ENCODE results near the gene HEATR5B. TPM values are rescaled to one million over a fixed set of nuclear protein-coding genes. Genes with fewer than 3 reads are reported as not detected.
A peak's percentile ranks its signal among the peaks of the same experiment; 100 is the strongest.
"Not testable (repeated sequence)": the region's sequence is repeated elsewhere in the genome, so short reads cannot be mapped to it uniquely, and the experiment has no call there.

HEATR5B gene
- total RNA-seq, 1 donor from 2014 or later: 29.7 TPM

DNA sequence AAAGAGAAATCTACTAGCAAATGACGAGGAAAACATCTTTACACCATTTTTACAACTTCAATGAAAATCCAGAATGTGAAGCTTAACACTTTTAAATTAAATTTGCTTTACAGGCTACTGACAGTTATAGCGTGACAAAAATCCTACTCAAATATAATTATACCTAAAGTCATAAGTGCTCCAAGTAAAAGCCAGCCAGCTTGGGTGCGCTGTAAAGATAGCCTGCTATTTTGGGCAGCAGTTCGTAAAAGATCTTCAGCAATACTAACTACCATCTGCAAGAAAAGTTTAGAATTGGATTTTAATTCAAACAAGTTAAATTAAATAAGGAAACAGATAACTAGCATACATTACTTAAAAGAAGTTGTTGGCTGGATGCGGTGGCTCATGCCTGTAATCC is 22.4 kb downstream of the HEATR5B start:
- no peak for DNase-seq (ENCODE audit: low spot score)

DNA sequence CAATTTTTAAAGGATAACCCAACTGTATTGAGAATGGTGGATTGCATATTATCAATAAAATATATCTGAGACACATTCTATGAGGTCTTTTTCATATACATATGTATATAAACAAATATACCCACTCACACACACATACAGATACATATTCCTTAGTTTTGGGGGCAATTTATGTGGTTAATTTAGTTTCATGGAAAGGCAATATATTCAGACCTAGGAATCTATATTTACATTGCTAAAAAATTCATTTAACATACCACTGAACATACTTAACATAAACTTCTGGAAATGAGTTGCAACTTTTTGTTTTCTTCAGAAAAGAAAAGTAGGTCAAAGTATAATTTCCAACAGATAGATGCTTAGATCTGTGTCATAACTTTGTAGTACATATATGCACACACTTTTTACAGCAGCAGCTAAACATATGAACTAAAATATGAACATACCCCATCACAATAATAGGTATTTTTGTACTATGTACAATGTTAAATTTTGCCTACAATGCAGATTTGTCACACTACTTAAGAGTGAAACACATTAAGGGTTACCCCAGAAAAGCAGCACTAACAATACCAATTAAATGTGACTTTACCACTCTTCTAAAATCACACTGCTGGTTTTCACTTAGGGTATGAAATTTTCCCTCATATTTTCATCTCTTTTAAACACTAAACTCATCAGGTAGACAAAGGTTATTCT is 23.0 kb downstream of the HEATR5B start:
- no peak for DNase-seq (ENCODE audit: low spot score)

DNA sequence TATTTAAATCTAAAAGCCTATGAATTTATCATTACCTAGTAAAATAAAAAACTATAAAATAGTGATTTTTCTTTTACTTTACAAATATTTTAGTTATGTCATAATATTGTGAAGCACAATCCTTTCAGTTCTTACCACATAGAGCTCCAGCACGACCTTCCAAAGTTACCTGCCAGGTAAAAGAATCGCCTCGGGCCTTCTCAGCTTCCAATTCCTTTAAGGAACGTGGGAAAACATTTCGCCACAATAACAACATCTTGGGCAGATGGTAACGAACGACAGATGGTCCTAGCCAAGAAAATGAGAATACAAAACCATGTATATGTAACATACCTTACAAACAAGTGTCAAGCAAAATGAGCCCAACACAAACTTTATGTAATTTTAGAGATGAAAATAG is 23.7 kb downstream of the HEATR5B start:
- no peak for DNase-seq (ENCODE audit: low spot score)

DNA sequence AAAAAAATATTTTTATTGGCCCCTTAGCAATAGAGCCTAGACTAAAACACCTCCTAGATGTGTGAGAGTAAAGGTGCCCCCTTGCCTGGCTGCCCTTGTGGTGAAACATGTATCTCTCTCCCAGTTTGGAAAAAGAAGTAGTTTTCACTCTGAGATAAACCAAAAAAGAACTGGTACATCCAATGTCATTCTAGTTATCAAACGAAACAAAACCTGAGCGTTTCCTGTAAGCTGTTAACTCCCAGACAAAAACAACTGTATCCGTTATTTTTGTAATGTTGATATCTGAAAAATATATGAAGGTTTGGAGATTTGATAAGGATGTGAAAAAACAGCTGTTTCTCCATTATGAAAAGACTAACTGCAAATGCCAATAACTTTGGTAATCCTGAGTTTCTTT is 24.3 kb downstream of the HEATR5B start:
- DNase-seq (ENCODE audit: low spot score): no peak

DNA sequence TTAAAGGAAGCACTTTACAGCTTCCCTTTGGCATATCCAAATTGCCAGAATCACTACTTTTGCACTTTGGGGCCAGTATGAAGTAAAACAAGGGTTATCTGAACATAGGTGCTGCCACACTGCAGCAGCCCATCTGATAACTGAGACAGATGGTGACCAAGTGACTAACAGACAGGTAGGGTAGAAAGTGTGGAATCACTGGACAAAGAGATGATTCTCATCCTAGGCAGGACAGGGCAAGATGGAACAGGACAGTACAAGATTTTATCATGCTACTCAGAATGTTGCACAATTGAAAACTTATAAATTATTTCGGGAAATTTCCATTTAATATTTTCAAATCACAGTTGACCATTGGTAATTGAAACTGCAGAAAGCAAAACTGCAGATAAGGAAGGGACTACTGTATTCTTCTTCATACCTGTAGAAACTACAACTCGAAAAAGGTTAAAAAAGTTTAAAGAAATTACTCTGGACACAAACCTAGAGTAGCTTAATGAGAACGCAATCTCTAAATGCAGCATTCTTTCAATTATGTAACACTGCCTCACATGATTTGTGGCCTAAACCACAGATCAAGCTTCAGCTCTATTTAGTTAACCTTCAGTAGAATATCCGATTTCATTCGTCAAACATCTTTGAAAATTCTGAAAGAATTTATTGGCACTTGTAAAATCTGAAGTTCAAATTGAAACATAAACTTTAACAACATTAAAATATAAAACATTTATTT is 31.4 kb downstream of the HEATR5B start:
- DNase-seq (ENCODE audit: low spot score): no peak

DNA sequence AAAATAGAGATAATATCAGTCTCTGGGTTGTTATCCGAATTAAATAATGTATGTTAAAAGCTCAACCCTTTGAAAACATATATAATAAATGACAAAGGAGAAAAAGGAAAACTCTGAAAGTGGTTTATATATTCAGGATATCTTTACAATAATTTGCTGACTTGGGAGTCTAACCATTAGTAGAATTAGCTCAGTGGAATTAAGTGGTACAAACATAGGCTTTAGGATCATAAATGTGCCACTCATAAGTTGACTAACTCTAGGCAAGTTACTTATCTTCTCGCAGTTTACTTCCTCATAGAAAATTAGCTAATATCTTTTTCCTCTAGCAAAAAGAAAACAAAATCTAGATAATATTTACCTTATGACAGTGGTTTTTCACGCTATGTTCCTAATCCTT is 44.6 kb downstream of the HEATR5B start:
- no peak for DNase-seq (ENCODE audit: low spot score)

DNA sequence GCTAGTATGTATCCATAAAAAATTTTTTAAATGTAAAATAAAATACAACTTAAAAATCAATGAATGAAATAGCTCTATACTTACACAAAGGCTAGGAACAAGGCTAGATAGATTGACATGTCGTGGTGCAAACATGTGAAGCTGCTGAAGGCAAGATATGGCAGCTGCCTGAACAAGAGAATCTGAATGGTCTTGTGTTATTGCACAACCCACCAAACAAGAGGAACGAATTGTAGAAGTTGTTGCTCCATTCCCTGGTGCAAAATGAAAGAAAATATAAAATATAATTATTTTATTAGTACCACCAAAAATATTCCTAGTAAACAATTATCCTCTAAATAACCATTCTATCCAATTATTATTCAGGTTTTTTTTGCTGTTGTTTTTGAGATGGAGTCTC is 46.4 kb downstream of the HEATR5B start:
- DNase-seq (ENCODE audit: low spot score): no peak

DNA sequence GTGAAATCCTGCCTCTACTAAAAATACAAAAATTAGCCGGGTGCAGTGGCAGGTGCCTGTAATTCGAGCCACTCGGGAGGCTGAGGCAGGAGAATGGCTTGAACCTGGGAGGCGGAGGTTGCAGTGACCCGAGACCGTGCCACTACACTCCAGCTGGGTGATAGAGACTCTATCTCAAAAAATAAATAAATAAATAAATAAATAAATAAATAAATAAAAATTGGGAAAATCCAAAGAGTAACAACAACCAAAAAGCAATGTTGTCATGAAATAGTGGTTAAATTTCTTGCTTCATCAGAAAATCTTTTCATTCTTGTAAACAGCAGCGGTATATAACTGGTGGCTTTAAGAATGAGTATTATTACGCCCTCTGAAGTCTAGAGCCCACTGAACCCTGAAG is 54.4 kb downstream of the HEATR5B start:
- no peak for DNase-seq (ENCODE audit: low spot score)

DNA sequence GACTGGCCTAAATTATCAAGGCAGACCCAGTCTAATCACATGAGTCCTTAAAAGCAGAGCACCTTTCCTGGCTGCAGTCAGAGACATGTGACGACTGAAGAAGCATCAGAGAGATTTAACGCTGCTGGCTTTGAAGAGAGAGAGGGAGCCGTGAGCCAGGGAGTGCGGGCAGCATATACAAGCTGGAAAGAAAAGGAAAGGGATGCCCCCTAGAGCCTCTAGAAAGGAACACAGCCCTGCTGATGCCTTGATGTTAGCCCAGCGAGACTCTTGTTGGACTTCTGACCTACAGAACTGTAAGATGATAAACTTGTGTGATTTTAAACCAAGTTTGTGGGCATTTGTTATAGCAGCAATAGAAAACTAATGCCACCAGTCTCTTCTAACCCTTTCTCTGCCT is 58.1 kb downstream of the HEATR5B start:
- DNase-seq (ENCODE audit: low spot score): no peak

DNA sequence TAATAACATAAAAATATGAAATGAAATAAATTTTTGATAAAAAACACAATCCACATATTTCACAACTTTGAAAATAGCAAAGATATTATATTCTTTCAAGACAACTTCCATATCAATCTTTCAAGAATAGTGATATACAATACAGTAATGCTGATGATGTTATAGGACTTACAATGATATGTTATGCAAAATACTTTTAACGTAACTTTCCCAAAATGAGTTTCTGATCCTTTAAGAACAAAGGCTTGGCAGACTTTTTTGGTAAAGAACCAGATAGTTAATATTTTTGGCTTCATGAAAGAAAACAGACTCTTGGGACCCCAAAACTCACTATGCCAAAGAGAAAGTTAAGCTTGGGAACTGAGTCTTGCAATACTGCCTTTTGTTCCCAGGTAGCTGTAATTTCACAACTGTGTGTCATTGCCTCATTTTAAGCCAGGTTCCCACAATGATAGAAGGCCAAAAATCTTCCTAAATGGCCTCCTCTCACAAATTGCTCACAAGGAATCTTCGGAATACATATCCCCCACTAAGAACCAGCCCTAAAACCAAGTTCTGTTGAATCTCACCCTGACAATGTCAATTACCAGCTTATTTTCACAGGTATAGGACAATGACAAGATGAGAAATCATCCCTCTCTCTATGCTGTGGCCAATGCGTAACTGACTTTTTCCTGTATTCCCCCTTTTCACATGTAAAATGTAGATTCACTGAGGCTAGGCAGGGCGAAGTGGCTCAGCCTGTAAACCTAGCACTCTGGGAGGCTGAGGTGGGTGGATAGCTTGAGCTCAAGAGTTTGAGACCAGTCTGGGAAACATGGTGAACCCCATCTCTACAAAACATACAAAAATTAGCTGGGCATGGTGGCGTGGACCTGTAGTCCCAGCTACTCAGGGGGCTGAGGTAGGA is 63.0 kb downstream of the HEATR5B start:
- DNase-seq (ENCODE audit: low spot score): no peak

DNA sequence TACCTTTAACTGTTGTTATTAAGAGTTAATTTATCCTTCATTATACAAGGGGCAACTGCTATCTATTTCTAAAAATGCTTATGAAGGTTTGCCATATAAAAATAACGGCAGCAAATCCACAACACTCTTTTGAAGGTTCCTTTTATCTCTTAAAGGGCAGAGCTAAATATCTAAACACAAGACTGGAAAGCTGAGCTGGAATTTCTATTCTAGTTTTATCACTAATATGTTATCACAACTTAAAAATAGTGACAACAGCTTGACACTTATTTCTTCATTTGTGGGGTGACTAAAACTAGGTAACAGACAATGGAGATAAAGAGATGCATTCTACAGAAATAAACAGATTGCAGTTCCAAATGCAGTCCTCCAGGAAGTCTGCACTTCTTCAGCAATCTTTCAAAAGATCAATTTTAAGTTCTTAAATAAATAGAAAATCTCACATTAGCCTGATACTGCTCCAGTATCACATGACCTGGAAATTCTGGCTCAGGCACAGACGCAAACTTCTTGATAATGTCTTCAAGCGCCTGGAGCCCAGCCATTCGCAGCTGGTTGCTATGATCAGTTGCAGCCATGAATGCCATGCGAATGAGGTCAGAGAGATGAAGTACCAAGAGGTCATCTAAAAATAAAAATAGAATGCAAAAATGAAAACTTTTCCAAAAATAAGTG is 63.8 kb downstream of the HEATR5B start:
- peak; percentile 49 for DNase-seq (ENCODE audit: low spot score)

DNA sequence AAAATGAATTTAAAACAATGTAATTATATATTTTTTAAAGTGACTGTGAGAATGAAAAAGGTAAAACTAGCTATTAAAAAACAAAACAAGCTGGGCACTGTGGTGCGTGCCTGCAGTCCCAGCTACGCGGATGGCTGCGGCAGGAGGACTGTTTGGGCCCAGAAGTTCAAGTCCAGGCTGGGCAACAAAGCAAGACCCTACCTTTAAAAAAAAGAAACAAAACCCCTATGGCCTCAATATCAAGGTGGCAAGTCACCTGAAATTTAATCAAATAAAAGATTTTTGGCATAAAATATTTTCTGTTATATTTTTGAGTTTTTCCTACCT is 70.9 kb downstream of the HEATR5B start:
- no peak for DNase-seq (ENCODE audit: low spot score)

DNA sequence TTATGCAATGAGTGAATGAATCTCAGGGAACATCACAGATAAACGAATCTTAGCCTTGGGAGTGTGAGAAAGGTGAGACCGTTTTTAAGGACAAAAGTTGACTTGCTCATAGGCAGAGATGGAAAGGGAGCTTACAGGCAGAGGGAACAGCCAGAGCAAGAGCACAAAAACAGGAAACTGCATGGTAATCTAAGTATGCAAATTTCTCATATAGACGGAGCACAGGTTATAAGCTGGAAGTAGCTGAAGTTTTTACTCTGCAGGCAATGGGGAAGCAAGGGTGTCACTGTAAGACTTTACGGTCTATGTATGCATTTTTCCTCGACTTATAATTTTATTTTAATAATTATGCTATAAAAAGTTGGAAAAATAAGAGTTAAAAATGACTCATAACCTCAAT is 73.0 kb downstream of the HEATR5B start:
- no peak for DNase-seq (ENCODE audit: low spot score)

DNA sequence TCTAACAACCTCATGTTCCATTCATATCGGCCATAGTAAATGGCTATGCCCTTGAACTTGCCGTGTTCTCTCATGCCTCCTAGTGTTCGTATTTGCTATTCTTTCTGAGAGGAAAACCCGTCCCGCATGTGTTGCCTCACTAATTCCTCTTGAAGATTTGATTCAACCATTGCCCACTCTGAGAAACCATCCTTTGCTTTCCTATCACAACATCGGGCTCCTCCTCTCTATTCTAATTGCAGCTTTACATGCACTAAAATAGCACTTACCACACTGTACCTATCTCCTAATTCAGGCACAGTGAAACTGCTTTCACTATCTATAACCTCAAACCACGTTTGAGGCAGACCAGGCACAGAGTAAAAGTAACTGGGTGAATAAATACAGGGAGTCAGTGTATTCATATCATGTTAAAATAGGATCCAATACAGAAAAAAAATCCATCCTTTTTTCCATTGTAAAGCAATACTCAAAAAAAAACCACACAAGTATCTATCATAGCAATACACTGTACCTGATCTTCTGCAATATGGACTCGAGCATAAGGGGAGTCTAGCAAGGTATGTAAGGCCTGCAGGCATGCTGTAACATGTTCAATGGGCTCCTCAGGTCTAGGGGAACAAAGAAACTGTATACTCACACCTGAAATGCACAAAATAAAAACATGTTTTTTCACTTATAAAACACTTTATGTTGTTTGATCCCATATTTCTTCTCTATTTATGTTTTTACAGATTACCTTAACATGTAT is 78.9 kb downstream of the HEATR5B start:
- DNase-seq (ENCODE audit: low spot score): no peak

DNA sequence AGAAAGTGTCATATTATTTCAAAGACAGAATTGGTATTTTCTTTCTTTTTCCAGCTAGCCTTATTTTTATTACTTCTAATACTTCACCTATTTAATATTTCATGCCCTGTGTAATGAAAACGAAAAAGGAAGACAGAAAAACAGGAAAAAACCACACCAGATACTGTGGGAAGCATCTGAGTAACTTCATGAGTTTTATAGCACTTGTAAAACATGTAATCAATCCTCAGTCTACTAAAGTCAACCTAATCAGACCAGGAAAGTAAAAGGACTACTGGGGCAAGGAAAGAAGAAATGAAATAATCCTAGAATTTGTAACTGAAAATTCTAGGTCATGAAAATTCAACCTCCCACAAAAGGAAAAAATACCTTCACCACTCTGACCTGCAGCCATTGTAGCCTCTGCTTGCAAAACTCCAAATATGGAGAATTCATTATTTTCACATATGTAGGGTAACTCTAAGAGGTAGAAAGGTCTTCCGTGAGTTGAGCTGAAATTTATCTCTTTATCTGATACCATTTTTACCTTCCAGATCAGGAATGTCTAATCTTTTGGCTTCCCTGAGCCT is 83.1 kb downstream of the HEATR5B start:
- DNase-seq (ENCODE audit: low spot score): no peak

DNA sequence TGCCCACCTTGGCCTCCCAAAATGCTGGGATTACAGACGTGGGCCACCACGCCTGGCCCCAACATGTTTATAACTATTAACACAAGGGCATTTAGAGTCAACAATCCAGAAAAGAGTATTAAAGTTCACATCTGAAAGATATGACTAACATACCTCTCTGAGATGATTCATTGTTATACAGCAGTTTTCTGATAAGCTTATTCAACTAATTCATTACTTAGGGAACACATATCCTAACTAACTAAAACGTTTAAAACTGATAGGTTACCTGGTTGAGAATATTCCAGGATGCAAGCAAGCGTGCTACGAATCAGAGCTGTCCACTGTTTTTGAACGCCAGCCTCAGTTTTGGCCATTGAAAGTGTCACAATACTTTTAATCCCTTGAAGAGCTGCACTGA is 83.9 kb downstream of the HEATR5B start:
- DNase-seq (ENCODE audit: low spot score): no peak

DNA sequence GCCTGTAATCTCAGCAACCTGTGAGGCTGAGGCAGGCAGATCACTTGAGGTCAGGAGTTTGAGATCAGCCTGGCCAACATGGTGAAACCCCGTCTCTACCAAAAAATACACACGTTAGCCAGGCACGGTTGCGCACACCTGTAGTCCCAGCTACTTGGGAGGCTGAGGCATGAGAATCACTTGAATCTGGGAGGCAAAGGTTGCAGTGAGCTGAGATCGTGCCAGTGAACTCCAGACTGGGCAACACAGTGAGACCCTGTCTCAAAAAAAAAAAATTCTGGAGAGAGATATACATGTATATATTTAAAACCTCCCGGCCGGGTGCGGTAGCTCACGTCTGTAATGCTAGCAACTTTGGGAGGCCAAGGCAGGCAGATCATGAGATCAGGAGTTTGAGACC is 84.8 kb downstream of the HEATR5B start:
- not testable (repeated sequence) for DNase-seq (ENCODE audit: low spot score)

DNA sequence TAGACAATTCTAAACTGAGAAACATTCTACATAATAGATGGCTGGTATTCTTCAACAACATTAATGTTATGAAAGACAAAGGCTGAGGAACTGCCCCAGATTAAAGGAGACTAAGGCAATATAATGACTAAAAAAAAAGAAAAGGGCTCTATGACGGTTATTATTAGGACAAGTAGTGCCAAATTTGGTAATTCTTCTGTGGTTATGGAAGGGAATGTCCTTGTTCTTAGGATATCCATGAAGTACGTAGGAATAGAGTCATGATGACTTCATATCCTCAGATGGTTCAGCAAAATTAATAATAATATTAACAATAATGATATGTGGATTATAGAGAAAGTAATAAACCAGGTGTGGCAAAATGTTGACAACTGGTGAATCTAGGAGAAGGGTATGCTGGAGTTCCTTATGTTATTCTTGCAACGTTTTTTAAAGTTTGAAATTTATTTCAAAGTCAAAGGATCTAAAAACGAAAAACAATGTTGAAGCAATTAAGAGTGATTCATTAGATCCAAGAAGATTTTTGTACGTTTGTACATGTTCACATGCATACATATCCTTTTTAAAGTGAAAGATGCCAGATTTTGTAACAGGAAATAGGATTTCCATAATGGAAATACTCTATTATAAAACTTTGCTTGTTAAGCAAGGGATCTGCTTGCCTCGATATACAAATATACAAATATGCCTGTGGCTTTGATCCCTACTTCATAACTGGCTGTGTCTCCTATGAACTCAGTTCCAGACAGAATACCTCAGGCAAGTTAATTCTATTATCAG is 90.1 kb downstream of the HEATR5B start:
- DNase-seq (ENCODE audit: low spot score): no peak

DNA sequence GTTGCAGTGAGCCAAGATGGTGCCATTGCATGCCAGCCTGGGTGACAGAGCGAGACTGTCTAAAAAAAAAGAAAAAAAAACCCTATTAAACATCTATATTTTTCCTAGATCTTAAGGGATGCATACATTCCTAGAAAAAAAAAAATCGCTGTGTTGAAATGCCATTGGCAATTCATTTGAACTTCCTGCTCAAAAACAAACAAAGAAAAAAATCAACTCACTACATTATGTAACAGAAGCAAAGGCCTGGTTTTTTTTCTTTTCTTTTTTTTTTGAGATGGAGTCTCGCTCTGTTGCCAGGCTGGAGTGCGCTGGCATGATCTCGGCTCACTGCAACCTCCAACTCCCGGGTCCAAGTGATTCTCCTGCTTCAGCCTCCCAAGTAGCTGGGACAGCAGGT is 96.2 kb downstream of the HEATR5B start:
- DNase-seq (ENCODE audit: low spot score): no peak

DNA sequence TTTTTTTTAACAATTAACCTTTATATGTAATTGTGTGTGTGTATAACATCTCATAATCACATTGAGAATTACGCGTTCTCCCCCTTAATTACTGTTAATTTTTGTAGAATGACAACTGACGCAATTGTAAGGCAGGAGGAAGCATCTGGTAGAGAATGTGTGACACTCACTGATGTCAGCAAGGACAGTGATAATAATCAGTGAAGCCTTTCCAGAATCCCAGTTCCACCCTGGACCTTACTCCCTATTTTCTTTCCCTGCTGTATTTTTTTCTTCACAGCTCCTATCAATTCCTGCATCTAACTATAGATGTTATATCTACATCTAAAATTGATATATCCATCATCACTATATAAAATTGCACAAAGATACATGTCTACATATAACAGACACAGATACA is 101.7 kb downstream of the HEATR5B start:
- DNase-seq (ENCODE audit: low spot score): no peak
